AML-193 (cell line): Measurements from ENCODE around the gene SOX15.
"Not testable (repeated sequence)": the region's sequence is repeated elsewhere in the genome, so short reads cannot be mapped to it uniquely, and the experiment has no call there.

ENCODE experiments used
- DNase-seq, 2 experiments: peaks; one replicate each; lab custom pipeline; 2025; lab: John Stamatoyannopoulos, UW

The SOX15 gene

DNA sequence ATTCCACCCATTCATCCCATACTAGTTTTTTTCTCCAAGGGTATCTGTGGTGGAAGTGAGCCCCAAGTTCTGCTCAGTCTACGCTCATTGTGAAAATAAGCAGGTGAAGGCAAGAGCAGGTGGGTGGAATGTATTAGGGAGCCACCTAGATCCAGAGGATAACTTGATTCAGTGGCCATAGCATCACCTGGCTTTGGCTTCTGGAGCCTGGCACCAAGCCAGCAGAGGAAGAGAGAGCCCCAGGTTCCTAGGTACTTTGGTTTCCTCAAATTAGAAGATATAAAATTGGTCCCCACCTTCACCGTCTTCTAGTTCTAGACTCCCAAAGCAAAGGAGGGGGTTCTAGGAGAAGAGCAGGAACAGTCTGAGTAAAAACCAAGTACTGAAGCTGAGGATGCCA, 20.7 kb upstream of the SOX15 start:
- no peak for DNase-seq

DNA sequence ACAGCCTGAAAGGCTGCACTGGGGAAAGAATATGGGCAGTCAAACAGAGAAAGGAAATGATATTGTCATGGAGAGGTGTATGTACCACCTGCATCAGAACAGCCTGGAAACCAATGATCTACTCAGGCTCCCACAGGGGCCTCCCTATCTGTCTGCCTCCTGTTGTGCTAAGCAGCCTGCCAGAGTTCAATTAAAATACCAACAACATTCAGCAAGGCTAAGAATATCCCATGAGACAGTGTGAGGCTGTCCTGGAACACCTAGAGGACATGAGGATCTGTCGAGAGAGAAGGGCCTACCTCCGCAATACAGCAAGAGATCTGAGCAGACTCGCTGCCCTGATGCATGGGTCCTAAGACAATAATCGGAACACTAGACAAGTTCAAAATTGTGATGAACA, 16.4 kb upstream of the SOX15 start:
- no peak for DNase-seq

DNA sequence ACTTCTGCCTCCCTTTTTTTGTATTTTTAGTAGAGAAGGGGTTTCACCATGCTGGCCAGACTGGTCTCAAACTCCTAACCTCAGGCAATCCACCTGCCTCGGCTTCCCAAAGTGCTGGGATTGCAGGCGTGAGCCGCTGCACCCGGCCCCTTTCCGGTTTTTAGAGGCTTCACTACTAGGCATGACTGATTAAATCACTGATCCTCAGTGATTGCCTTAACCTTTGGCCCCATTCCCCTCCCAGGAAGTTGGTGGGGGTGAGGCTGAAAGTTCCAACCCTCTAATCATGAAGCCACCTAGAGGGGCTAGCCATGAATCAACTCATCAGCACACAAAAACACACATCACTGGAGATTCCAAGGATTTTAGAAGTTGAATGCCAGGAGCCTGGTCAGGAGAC, 7.7 kb upstream of the SOX15 start:
- not testable (repeated sequence) for DNase-seq

DNA sequence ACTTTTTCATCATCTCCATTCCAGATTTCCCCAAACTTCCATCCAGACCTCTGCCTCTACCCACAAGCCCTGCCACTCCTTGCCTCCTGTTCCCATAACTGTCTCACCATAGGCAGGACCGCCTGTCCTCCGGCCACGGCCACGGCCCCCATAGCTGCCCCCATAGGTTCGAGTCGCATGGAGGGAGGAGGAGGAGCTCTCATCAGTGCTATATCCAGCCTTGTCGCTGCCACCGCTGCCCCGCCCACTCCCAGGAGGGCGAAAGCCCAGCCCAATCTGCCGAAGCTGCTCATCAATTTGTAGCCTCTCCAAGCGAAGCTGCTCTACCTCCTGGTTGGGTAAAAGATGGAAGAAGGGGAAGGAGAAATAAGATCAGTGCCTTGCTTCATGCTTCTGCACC, 3.4 kb upstream of the SOX15 start:
- DNase-seq, result no peak

DNA sequence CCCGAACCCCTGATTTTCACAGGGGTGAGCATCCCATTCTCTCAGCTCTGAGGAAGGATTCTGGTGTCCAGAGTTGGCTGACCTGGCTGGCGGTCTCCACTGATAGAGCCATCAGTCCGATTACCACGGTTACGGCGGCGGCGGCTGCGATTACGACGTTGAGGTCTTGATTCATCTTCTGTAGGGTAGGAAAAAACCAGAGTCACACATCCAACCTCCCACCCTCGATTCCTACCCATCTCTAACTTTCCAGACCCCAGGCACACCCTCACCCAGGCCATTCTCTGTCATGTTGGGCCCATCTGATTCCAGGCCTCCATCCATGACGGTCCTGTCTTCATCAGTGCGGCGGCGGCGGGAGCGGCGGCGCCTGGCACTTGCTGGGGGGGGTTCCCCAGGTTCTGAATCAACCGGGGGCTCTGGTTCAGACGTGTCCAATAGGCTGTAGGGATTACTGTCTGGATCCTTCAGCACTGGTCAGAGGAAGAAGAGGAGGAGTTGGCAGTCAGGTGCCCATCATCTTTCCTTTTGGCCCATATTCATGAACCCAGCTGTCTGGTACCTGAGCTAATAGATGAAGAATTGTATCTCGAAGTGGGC, 2.6 kb upstream of the SOX15 start:
- no peak for DNase-seq

DNA sequence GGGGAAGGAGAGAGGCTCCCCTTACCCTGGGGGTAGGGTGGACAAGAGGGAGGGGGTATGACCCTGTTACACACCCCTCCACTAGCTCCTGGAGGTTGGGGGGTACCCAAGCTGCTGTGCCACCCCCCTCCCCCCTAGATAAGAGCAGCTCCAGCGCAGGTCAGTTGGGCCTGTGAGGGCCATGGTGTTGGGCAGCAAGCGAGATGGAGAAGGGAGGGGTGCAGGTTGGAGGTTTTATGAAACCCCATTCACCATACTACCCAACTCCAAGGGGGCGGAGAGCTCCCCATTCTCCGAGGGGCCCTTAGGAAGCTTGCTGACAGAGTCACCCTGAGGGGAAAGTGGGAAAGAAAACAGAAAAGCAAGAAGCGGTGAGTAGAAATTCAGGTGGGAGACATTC, 1.7 kb upstream of the SOX15 start:
- DNase-seq, result no peak

DNA sequence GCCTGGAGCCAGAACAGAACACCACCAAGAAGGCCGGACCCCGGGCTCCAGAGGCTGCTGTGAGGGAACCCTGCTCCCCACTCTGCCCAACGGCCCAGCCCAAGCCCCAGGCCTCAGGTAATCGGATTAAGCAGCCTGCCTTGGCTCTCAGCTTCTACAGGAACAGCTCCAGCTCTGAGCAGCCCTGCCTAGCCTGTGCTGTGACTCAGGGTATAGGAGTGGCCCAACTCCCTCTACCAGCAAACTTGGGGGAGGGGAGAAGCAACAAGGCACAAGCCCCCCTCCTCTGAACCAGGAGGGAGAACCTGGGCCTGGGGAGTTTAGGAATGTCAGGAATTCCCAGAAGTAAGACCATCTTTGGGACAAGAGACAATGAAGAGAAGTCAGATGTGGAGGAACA, 849 bp upstream of the SOX15 start:
- DNase-seq, result no peak

DNA sequence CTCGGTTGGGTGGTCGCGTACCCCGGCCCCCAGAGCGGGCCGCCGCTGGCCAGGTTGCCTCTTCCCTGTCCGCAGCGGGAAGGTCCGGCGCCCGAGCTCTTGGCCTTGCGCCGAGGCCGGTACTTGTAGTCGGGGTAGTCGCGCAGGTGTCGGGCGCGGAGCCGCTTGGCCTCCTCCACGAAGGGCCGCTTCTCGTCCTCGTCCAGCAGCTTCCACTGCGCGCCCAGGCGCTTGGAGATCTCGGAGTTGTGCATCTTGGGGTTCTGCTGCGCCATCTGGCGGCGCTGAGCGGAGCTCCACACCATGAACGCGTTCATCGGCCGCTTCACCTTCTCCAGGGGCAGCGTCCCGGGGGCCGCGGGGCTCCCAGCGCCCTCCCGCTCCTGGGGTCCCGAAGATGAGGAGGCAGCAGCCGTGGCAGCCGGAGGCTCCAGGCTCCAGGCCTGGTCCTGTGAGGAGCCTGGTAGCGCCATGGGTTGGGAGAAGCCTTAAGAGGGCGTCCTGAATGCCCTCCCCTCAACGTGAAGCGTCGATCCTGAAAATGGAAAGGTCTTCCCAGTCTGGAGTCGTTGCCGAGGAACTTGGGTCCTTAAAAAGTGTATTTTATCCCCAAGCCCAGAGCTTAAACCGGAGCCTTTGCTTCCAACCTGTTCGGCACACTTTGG, 558 bp downstream of the SOX15 start:
- DNase-seq, result no peak

DNA sequence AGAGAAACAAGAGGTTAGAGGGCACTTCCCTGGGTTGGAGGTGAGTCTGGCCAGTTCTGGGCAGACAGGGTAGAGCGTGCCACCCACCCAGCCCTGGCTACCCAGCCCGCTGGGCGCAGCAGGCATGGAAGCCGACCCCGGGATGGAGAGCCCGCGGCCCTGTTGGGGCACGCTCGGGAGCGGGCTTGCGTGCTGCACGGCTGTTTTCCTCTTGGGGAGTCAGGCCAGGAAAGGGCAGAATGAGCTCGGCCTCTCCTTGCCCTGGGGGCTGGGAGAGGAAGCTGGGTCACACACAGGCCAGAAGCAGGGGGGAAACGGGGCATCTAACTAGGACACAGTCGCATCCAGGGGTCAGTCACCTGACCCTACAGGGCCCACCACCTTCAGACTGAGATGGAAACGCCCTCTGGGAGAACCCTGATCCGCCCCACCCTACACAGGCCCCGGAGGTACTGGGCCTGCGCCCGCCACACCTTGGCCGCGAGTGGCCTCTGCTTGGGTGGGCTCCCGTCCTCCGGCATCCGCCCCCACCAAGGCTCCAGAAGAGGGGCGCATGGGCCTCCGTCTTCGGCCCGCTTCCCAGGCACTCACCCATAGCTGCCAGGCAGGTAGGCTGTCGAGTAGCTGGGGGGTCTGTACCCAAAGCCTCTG, 1.2 kb downstream of the SOX15 start:
- no peak for DNase-seq

DNA sequence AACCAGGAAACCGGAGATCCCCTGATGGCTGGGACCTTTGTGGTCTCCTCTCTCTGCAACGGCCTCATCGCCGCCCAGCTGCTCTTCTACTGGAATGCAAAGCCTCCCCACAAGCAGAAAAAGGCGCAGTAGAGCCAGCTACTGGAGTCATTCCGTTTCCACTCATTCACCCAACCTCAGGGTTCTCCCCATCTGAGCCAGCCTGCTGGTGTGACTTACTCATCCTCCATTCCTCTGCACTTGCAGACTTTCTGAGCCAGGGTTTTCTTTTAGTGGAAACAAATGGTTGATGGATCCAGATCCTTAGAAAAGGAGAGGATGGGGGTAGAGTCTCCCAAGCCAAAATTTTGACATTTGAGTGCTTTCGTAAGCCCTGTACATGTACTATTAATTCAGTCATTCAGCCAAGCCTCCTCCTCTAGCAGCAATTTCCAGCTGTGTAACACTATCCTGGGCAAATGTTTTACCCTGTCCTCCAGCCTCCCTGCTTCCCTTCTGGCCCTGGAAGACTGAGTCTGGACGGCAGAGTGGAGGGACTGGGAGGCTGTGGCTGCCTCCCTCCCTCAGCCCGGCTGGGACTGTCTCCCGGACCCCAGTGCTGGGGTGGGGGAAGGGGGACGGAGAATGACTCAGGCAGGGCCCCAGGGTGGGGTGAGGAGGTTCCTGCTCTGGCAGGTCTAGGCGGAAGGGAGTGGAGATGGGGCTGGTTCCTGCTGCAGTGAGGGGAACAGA, 2.3 kb downstream of the SOX15 start:
- no peak for DNase-seq

DNA sequence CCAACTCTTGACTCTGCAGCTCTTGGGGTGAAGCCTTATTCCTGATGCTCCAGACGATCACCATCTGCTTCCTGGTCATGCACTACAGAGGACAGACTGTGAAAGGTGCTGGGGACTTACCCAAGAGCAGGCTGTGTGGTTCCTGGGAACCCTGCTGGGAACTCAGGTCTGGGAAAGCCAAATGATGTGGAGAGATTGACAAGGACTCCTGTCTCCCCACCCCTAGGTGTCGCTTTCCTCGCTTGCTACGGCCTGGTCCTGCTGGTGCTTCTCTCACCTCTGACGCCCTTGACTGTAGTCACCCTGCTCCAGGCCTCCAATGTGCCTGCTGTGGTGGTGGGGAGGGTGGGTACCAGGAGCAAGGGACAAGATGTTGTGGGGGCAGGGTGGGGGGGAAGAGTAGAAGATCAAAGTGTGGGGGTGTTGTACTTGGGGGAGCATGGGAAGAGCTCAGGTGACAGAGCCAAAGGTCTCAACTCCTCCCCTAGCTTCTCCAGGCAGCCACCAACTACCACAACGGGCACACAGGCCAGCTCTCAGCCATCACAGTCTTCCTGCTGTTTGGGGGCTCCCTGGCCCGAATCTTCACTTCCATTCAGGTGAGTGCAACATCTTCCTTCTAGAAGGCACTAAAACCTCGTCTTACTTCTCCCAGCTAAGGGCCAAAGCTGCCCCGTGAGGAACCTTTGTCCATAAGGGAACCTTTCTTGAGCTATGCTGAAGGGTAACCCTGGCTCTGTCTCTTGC, 3.0 kb downstream of the SOX15 start:
- DNase-seq, result no peak

DNA sequence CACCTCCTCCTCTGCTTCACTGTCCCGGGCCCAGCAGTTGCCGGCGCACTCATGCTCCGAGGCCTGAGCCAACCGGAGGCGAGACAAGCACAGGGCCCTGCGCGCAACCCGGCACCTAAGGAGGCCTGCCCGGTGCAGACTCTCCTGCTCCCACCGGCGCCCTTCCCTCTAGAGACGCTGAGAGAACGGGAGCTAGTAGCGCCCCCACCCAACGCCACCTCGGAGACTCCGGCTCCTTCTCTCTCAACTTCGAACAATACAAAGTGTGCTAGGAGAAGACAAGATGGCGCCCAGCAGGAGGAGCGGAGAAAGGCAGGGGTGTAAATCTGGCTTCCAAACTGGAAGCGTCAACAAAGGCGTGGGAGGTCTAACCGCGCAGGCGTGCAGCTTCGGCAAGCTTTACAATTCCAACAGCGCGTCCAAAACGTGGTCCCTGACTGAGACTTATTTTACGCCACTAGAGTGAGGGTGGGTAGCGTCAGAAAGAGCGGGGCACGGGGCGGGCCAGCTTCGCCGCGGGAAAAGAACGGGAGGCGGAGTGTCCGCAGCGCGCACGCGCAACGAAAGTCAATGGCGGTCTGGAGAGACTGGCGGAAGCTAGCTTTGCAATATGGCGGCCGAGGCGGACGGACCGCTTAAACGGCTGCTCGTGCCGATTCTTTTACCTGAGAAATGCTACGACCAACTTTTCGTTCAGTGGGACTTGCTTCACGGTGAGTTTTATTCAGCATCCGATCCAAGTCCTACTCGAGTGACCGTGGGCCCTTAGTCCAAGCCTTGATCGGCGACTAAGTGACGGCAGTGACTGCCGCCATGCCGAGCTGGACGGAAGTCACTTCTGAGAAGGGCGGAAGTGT, 6.4 kb downstream of the SOX15 start, which contains the start of gene MPDU1:
Gene MPDU1 (plus strand): TSS at position 600 of the 857 bp plus-strand sequence. CDS start 11 bp downstream, at position 611.
- DNase-seq, result peak; percentile 54 to 83

DNA sequence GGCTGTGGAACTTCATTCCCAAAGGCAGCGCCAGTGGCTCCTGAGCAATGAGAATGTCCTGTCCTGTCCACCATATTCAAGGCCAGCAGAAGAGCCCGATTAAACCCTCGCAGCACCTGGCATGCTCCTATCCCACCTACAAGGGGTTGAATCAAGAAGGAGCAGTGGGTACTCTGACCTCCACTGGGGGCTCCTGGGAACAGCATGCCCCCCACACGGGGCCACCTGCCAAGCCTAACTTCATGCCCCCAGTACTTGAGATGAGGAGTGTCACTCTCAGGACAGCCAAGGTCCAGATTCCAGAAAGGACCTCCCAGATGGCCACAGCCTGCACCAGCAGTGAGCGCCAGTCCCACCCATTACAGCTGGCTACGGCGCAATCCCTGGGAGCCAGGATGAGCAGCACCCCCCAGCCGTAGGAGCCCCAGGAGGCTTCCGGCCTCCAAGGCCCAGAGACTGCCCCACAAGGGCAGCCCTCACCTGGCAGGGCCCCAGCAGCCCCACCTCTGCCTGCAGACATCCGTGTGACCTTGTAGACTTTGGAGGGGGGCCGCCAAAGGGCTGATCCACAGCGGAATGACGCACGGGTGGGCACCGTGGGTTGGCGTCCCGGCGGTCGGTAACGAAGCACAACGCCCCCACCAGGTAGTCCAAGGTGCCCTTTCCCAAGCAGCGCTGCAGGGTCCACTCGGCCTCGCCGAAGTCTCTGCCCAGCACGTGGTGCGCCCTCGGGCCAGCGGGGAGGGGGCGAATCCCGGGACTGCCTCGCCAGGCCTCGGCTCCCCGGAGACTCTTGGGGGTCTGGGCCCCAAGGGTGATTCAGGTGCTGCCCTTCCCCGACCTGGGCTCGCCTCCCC, 7.3 kb downstream of the SOX15 start:
- DNase-seq, result no peak

DNA sequence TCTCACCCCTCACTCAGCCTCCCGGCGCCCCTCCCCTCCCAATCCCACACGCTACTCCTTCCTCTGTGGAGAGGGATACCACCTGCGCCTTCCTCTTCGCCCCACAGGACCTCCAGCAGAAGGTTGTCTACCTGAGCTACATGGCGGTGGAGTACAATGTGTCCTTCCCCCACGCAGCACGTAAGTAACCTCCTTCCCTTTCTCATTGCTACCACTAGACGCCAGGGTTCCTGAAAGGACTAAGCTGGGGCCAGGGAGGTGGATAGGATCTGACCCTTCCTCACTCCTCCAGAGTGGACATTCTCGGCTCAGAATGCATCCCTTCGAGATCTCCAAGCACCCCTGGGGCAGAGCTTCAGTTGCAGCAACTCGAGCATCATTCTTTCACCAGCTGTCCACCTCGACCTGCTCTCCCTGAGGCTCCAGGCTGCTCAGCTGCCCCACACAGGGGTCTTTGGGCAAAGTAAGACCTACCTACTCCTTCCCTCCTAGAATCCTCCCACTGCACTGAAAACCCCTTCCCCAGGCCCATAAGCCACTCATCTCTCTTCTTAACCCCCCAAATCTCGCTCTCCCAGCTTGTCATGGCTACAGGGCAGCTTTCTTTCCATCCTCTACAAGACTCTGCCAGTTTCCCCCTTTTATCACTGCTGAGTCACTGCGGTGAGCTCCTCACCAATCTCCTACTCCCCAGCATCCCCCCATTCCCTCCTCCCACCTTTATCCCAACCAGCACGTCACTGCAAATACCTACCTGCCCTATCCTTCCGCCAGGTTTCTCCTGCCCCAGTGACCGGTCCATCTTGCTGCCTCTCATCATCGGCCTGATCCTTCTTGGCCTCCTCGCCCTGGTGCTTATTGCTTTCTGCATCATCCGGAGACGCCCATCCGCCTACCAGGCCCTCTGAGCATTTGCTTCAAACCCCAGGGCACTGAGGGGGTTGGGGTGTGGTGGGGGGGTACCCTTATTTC, 9.0 kb downstream of the SOX15 start:
- no peak for DNase-seq

DNA sequence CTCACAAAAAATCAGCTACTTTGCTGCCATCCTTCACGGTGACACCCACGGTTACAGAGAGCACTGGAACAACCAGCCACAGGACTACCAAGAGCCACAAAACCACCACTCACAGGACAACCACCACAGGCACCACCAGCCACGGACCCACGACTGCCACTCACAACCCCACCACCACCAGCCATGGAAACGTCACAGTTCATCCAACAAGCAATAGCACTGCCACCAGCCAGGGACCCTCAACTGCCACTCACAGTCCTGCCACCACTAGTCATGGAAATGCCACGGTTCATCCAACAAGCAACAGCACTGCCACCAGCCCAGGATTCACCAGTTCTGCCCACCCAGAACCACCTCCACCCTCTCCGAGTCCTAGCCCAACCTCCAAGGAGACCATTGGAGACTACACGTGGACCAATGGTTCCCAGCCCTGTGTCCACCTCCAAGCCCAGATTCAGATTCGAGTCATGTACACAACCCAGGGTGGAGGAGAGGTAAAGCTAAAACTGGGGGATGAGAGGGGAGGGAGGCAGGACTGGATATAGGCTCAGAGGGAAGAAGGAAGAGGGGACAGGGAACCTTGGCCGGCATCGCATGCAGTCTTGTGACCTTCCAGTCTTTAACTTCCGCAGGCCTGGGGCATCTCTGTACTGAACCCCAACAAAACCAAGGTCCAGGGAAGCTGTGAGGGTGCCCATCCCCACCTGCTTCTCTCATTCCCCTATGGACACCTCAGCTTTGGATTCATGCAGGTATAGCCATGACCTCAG, 9.9 kb downstream of the SOX15 start:
- no peak for DNase-seq

DNA sequence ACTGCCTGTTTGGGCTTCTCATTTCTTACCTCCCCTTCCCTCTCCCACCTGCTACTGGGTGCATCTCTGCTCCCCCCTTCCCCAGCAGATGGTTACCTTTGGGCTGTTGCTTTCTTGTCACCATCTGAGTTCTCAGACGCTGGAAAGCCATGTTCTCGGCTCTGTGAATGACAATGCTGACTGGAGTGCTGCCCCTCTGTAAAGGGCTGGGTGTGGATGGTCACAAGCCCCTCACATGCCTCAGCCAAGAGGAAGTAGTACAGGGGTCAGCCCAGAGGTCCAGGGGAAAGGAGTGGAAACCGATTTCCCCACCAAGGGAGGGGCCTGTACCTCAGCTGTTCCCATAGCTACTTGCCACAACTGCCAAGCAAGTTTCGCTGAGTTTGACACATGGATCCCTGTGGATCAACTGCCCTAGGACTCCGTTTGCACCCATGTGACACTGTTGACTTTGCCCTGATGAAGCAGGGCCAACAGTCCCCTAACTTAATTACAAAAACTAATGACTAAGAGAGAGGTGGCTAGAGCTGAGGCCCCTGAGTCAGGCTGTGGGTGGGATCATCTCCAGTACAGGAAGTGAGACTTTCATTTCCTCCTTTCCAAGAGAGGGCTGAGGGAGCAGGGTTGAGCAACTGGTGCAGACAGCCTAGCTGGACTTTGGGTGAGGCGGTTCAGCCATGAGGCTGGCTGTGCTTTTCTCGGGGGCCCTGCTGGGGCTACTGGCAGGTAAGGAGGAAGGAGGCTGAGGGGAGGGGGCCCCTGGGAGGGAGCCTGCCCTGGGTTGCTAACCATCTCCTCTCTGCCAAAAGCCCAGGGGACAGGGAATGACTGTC, 10.7 kb downstream of the SOX15 start, which contains the start of gene CD68:
Gene CD68 (plus strand): TSS at position 638 of the 833 bp plus-strand sequence. CDS start 40 bp downstream, at position 678.
- DNase-seq, result peak; percentile 70 to 71
